GM19463 (cell line): ENCODE results near the gene CATSPERD.
A peak's percentile ranks its signal among the peaks of the same experiment; 100 is the strongest.
"Not testable (repeated sequence)": the region's sequence is repeated elsewhere in the genome, so short reads cannot be mapped to it uniquely, and the experiment has no call there.

Experiments used
- ATAC-seq: cut with Tn5 transposase; IDR thresholded peaks from one replicate; pipeline ENCODE4 v1.9.1; 2021; ENCODE audit warnings: mild to moderate bottlenecking, moderate library complexity; ENCODE audit not compliant: unreplicated experiment

The CATSPERD gene

DNA sequence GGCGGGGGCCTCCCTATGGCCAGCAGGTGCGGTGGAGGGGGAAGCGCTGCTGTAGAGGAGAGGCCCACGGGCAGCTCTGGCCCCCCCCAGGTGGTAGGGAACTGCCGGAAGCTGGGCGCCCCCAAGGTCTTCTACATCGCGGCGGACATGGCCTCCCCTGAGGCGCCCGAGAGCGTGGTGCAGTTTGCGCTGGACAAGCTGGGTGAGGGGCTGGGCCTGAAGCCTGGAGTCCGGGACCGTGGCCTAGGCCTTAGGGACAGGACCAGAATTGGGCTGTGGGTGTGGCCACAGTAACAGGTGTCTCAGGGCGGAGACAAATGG, 34.2 kb upstream of the CATSPERD start:
- no peak for ATAC-seq

DNA sequence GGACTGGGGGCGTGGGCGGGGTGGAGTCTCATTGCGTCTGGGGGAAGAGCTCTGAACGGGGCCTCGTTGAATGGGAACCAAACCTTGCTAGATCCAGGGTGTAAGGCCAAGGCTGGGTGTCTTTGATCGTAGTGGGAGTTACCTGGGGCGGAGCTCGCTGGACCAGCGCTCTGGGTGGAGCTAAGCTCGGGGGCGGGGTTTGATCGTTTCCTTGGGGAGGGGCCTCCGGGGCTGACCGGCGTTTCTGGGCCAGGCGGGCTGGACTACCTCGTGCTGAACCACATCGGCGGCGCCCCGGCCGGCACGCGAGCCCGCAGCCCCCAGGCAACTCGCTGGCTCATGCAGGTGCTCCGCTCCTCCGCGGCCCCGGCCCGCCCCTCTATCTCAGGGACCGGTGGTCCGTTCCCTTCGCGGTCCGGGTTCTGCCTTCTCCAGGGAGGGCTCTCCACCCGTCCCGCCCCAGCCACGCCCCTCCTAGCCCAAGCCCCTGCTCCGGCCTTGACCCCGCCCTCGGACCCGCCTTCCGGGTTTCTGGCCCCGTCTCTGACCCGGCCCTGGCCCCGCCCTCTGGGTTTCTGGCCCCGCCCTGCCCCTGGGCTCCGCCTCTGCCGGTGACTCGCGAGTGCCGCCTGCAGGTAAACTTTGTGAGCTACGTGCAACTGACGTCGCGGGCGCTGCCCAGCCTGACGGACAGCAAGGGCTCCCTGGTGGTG, 33.6 kb upstream of the CATSPERD start:
- peak; percentile 65 for ATAC-seq

DNA sequence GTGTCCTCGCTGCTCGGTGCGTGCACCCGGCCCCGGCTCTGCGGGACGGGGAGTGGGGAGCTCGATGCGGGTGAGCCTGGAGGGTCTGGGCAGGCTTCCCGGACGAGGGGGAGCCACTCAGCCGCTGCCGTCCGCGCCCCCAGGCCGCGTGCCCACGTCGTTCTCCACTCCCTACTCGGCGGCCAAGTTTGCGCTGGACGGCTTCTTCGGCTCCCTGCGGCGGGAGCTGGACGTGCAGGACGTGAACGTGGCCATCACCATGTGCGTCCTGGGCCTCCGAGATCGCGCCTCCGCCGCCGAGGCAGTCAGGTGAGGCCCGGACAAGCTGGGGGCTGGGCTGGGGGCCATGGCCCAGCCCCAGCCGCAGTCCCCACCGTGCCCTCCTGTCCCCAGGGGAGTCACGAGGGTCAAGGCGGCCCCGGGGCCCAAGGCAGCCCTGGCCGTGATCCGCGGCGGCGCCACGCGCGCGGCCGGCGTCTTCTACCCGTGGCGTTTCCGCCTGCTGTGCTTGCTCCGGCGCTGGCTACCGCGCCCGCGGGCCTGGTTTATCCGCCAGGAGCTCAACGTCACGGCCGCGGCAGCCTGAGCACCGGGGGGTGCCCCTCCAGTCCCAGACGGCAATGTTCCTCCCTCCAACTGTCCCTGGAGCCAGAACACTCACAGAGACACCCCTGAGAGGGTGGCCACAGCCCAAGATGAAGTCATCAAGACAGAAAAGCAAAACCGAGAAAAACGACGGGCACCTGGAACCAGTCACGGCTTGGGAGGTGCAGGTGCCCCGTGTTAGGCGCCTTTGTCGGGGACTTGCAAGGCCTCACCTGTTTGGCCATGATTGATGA, 32.9 kb upstream of the CATSPERD start:
- ATAC-seq: no peak

DNA sequence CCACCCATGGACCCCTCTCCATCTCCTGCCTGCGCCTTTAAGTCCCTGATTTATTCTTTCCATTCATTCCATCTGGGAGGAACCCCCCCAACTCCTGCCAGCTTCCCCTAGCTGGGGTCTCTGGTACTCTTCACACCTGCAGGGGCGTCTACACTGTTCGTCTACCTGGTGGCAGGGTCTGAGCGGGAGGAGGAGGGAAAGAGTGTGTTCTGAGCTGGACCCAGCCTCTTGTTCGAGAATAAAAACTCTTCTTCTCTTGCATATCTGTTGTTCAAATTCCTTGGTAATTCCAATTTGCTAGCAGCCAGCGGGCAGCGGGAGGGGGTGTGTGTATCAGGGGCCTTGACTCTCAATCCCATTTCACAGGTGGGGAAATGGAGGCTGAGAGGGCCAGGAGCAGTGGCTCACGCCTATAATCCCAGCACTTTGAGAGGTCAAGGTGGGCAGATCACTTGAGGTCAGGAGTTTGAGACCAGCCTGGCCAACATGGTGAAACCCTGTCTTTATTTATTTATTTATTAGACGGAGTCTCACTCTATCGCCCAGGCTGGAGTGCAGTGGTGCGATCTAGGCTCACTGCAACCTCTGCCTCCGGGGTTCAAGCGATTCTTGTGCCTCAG, 32.1 kb upstream of the CATSPERD start:
- ATAC-seq: not testable (repeated sequence)

DNA sequence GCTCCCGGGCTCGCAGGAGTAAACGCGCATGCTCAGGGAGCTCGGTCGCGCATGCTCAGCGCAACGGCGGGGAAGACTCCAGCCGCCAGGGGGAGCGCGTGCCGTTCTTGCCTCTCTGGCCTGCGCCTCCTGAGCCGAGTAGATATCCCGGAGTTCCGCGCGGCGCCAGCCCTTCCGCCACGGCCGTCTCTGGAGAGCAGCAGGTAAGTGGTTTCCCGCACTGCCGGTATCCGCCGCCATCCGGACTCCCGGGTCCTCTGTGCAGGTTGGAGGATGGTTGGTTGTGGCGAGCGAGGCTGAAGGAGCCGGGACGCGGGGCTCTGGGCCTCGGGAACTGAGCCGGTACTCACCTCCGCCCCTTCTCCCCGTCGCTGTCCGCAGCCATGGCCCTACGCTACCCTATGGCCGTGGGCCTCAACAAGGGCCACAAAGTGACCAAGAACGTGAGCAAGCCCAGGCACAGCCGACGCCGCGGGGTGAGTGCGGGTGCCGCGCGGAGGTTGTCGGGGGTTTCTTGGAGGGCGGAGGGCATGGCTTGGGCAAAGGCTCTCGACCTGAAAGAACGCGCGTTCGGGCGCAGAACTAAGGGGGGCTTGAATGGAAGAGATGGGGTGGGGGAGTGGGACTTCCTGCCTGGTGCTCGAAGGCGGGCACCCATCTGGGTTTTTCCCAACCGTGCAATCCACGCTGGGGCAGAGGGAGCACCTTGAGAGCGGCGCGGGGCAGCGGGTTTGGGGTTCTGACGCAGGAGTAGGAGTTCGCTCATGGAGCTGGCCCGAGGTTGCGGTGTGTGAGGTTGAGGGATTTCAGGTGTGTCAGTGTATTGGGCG, 30.1 kb upstream of the CATSPERD start, which contains the start of gene RPL36:
Gene RPL36, plus strand, starts transcription at position 171 of the 830 bp plus-strand sequence. Its CDS starts 213 bp downstream, at position 384.
- peak; percentile 36 for ATAC-seq

DNA sequence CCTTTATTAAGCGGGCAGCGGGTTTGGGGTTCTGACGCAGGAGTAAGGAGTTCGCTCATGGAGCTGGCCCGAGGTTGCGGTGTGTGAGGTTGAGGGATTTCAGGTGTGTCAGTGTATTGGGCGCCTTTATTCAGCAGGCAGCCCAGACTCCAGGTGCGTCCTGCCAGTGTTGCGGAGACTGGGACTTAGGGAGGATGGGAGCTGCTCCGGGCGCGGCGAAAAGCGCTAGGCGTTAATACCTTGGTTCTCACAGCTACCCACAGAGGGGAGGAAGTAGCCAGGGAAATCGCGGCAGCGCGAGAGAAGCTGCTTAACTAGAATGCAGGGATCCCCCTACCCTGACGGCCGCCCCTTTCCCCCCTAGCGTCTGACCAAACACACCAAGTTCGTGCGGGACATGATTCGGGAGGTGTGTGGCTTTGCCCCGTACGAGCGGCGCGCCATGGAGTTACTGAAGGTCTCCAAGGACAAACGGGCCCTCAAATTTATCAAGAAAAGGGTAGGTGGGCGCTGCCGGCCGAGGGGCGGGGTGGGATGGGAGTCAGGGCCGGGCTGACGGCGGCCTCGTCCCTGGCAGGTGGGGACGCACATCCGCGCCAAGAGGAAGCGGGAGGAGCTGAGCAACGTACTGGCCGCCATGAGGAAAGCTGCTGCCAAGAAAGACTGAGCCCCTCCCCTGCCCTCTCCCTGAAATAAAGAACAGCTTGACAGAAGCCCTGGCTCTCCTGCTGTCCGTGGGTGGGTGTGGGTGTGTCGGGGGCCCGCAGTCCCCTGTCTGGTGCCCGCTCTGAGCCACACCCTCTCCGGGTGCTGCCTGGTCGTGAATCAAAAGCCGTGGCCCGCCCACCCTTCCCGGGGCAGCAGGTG, 29.2 kb upstream of the CATSPERD start:
- ATAC-seq: no peak

DNA sequence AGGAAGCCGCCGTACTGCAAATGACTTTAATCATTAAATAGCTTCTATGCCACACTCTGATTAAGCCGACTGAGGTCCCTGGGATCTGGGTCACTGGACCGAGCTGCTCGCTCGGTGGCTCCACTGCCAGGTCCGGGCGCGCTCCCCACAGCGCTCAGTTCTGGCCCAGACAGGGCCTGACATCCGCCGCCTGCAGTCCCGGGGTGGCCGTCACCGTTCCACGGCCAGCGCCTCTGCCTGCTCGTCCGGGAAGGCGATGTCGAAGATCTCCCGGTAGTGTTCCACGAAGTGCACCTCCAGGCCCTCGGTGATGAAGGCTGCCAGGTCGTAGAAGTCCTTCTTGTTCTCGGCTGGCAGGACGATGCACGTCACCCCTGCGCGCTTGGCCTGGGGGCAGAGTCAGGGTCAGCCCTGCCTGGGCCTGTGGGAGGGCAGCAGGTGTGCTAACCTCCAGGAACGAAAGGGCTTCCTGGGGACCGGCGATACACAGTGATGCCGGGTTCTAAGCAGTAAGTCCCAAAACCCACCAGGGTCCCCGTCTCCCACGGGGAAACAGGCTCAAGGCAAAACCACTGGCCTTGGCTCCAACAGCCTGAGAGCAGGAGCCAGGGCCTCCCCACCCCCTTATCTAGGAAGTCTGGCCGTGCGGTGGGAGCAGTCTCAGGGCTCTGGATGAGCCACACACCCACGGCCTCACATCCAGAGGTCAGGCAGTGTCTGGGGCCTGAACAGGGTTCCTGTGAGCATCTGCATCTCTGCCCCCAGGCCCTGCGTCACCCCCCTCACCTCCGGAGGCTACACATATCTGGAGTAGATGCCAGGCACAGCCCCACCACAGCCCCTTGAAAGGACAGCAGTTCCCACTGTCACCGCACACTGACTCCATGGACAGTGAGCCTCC, 28.4 kb upstream of the CATSPERD start:
- no peak for ATAC-seq

DNA sequence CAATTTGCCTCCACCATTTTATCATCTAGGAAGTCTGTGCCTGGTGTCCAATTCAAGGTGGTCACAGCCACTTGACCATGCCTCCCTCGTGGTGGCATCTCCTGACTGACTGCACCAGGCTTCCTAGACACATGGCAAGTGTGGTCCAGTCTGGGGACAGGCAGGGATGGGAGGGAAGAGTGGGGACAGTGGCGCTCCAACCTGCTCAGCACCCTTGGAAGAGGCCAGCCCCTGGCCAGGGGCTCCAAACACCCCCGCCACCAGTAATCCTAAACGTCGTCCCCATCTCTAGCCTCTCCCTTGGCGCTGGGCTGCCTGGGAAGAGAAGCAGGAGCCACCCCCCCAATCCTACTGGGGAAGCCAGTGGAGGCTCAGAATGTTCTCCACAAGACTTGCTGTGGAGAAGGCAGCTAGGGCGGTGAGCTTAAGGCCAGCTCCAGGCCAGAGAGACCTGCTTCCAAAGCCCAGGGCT, 27.7 kb upstream of the CATSPERD start:
- no peak for ATAC-seq

DNA sequence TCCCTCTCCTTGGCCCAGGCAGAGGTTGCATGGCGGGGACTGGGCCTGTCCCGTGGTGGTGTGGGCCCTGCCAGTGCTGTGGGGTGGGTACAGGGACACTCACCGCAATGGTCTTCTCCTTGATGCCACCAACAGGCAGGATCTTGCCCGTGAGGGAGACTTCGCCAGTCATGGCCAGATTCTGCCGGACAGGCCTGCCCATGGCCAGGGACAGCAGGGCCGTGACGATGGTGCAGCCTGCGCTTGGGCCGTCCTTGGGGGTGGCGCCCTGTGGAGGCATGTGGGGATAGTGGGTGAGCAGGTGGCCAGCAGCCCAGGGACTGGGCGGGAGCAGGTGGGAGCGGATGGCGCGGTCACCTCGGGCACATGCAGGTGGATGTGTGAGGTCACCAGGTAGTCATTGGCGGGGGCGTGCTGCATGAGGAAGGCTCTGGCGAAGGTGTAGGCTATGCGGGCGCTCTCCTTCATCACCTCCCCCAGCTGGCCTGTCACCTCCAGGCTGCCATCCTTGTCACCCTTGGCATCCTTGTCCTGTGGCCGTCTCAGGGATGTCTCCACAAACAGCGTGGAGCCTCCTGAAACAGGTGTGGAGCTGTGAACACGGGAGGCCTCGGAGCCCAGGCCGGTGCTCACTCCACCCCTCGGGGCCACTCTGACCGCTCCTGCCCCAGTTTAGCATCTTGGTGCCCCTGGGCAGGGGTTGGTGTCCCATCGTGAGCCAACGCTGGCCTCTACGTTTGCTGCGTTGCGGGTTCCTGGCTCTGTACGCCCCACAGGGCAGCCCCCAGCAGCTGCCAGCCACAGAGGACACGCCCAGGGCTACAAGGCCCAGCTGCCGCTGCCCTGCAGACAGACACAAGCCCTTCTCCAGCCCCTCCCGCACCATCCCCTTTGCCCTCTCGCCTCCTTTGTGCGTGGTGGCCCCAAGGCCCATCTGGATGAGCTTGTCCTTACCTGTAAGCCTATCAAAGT, 27.0 kb upstream of the CATSPERD start:
- no peak for ATAC-seq

DNA sequence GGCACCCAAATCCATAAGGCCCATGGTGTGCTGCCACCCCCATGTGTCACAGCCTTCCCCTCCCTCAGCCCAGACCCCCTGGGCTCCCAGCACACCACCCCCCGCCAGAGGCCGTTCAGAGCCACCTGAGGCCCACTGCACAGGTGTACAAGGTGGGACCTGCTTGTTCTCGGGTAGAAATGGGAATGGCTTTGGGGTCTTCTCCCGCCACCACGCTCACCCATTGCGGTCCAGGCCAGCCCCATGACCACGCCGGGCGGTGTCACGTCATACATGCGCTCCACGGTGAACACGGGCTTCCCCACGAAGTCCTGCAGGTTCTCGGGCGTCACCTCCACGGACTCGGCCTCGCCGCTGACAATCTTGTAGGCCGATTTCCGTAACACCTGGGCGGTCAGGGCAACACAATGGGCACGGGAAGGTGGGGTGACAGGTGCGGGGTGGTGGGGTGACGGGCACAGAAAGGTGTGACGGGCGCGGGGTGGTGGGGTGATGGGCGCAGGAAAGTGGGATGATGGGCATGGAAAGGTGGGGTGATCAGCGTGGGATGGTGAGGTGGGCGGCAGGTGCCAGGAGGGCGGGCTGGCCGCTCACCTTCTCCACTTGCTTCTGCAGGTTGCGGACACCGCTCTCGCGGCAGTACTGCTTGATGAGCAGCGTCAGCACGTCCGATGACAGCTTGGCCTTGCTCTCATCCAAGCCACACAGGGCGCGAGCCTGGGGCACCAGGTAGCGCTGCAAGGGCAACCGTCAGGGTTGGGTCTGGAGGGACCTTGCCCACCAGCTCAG, 26.1 kb upstream of the CATSPERD start:
- ATAC-seq: no peak

DNA sequence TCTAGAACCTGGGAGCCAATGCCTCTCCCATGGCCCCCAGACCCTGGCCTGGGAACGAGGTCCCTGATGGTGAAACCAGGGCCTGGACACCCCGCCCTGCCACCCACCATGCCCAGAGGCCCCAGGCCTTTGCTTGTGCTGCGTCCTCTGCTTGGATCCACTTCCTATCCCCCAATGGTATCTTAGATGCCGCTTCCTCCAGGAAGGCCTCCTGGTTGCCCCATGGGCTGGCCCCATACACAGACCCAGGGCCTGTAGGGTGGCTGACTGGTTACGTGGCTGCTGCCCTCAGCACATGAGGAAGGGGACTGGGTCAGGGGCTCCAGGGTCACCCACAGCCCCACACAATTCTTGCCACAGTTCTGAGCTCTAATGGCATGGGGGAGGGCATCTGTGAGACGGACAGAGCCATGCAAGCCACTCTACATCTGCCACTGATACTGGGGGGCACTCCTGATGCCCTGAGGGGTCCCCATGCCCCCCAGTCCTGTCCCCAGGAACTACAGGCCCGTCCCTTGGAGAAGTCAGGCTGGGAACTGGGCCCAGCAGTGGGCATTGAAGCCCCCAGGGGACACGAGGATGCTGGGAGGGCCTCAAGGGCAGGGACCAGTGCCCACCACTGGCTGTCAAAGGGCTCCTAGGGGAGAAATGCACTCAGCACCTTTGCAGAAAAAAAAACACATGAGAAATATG, 25.3 kb upstream of the CATSPERD start:
- ATAC-seq: no peak

DNA sequence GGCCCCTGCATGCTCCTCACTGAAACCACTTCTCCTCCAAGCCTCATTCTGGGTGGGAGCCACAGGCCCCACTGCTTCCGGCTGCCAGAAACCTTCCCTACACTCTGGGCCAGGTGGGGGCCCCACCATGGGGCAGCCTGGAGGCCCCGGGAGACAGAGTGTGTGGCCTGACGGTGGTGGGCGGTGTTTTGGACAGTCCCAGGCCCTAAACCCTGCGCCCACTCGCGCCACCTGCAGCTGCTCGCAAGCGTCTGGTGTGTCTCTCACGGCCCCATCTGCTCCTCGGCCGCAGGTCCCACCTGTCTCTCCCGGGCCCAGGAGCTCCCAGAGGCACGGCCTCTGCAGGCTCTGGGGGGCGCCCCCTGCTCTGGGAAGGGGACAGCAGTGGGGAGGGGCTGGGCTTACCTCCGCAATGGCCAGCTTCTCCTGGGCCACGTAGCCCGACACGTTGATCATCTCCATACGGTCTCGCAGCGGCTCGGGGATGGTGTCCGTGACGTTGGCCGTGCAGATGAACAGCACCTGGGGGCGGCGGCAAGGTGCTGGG, 24.7 kb upstream of the CATSPERD start:
- ATAC-seq: no peak

DNA sequence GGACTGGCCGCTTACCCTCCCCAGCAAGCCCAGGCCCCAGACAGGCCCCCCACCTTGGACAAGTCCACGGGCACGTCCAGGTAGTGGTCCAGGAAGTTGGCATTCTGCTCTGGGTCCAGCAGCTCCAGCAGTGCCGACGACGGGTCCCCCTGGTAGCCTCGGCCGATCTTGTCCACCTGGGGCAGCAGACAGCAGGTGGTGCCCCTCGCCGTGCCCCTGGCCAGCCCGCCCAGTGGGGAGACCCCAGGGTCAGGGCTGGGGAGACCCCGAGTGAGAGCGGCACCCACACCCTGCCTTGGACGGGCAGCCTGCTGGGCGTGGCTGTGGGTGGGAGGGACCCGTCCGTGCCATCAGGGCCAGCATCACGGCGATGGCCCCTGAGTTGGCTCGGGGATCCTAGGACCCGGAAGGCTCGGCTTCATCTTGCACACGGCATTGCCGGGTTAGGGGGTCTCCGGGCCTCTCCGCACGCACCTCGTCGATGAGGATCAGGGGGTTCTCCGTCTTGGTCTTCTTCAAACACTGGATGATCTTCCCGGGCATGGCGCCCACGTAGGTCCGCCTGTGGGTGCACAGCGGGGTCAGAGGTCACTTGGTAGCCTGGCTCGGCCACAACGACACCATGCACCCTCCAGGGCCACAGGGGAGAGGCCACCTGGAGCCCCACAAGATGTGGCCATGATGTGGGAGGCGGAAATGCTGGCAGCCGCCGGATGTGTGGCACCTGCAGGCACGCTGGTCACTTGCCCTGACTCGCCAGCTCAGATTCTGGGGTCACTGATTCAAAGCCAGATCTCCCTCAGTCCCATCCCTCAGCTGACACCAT, 24.0 kb upstream of the CATSPERD start:
- ATAC-seq: no peak

DNA sequence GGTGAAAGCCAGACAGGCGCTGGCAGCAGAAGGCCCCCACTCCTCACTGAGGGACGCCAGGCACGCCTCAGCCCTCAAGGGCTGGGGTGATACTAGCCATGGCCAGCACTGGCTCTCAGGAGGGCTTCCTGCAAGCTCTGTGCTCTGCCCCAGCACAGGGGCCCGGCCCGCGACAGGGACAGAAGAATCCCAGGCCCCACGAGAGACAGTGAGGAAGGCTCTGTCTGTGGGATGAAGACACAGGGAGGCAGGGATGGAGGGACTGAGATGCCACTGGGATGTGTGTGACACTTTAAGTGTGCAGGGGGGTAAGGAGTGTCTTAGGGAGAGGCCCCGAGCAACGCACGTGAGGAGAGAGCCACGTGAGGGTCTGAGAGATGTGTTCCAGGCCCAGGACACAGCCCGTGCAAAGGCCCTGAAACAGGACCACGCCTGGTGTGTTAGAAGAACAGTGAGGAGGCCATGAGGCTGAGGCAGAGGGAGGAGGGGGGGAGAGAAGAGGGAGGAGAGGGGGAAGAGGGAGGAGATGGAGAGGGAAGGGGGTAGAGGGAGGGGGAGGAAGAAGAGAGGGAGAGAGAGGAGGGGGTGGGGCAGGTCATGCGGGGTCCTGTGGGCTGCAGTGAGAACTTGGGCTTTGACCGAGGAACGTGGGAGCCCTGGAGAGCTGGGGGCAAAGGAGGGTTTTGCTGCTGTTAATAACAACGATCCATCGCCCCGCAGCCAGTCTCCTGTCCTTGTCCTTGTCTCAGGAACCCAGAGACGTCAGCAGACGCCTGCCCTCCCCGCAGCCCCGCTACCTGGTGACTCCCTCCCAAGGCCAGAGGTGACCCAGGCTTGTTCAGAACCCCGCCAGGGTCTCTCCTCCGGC, 23.2 kb upstream of the CATSPERD start:
- no peak for ATAC-seq
